HEK293 (cell line): ENCODE results near the gene MAP7D1.

Source experiments
- BCL11B ChIP-seq: fragments of 450-650 bp; formaldehyde crosslinking; IDR thresholded peaks from 2 replicates; pipeline ENCODE4 v1.5.1; 2016; ENCODE audit warnings: low read depth, missing biosample characterization, missing genetic modification characterization
- CTCF ChIP-seq: fragments of 450-650 bp; formaldehyde crosslinking; IDR thresholded peaks from 2 replicates; pipeline ENCODE4 v1.5.1; 2016; ENCODE audit warnings: missing biosample characterization, missing genetic modification characterization
- HIC1 ChIP-seq: fragments of 450-650 bp; formaldehyde crosslinking; IDR thresholded peaks from 2 replicates; pipeline ENCODE4 v1.5.1; 2016; ENCODE audit warnings: missing biosample characterization, missing genetic modification characterization
- KLF16 ChIP-seq: fragments of 450-650 bp; formaldehyde crosslinking; IDR thresholded peaks from 2 replicates; pipeline ENCODE4 v1.5.1; 2017; ENCODE audit warnings: missing biosample characterization, missing genetic modification characterization
- MEIS1 ChIP-seq: sonication (generic); formaldehyde crosslinking; IDR thresholded peaks from 2 replicates; pipeline ENCODE4 v1.8.1; 2022; ENCODE audit warnings: missing genetic modification reagents, mild to moderate bottlenecking, borderline replicate concordance
- PRDM2 ChIP-seq: fragments of 450-650 bp; formaldehyde crosslinking; IDR thresholded peaks from 2 replicates; pipeline ENCODE4 v1.5.1; 2016; ENCODE audit warnings: missing biosample characterization, missing genetic modification characterization, borderline replicate concordance
- SETDB1 ChIP-seq: IDR thresholded peaks from one replicate; pipeline ENCODE4 v1.6.1; 2017; ENCODE audit warnings: mild to moderate bottlenecking, low read length, moderate library complexity, mixed read lengths; ENCODE audit not compliant: insufficient read length
- TRIM28 ChIP-seq: IDR thresholded peaks from 2 replicates; pipeline ENCODE4 v1.6.1; 2011; ENCODE audit warnings: low read length, control low read depth, borderline replicate concordance
- ZFP37 ChIP-seq: fragments of 450-650 bp; formaldehyde crosslinking; IDR thresholded peaks from 2 replicates; pipeline ENCODE4 v1.5.1; 2016; ENCODE audit warnings: missing biosample characterization, missing genetic modification characterization
- ZFP69B ChIP-seq: fragments of 450-650 bp; formaldehyde crosslinking; IDR thresholded peaks from 2 replicates; pipeline ENCODE4 v1.5.1; 2016; ENCODE audit warnings: missing biosample characterization, missing genetic modification characterization
- ZNF184 ChIP-seq: fragments of 450-650 bp; IDR thresholded peaks from 2 replicates; pipeline ENCODE4 v1.5.1; 2018; ENCODE audit warnings: missing biosample characterization, mild to moderate bottlenecking, missing genetic modification characterization
- ZNF202 ChIP-seq: fragments of 450-650 bp; formaldehyde crosslinking; IDR thresholded peaks from 2 replicates; pipeline ENCODE4 v1.5.1; 2016; ENCODE audit warnings: missing biosample characterization, missing genetic modification characterization, borderline replicate concordance
- ZNF292 ChIP-seq: fragments of 450-650 bp; formaldehyde crosslinking; IDR thresholded peaks from 2 replicates; pipeline ENCODE4 v1.5.1; 2016; ENCODE audit warnings: low read depth, missing biosample characterization, missing genetic modification characterization, borderline replicate concordance
- ZNF311 ChIP-seq: fragments of 450-650 bp; formaldehyde crosslinking; IDR thresholded peaks from 2 replicates; pipeline ENCODE4 v1.5.1; 2017; ENCODE audit warnings: missing biosample characterization, missing genetic modification characterization, borderline replicate concordance
- ZNF404 ChIP-seq: fragments of 450-650 bp; formaldehyde crosslinking; IDR thresholded peaks from 2 replicates; pipeline ENCODE4 v1.5.1; 2017; ENCODE audit warnings: missing biosample characterization, missing genetic modification characterization
- ZNF513 ChIP-seq: fragments of 450-650 bp; IDR thresholded peaks from 2 replicates; pipeline ENCODE4 v1.5.1; 2018; ENCODE audit warnings: missing biosample characterization, missing genetic modification characterization
- ZNF514 ChIP-seq: fragments of 450-650 bp; formaldehyde crosslinking; IDR thresholded peaks from 2 replicates; pipeline ENCODE4 v1.5.1; 2016; ENCODE audit warnings: missing biosample characterization, missing genetic modification characterization
- ZNF521 ChIP-seq: fragments of 450-650 bp; formaldehyde crosslinking; IDR thresholded peaks from 2 replicates; pipeline ENCODE4 v1.5.1; 2017; ENCODE audit warnings: missing biosample characterization, mild to moderate bottlenecking, missing genetic modification characterization
- ZXDB ChIP-seq: fragments of 450-650 bp; formaldehyde crosslinking; IDR thresholded peaks from 2 replicates; pipeline ENCODE4 v1.5.1; 2016; ENCODE audit warnings: missing biosample characterization, missing genetic modification characterization

Gene MAP7D1

GRCh38 chr1:36223996-36224536, 68.1 kb downstream of the MAP7D1 start, which contains the start of gene THRAP3 (continued):
- TF ChIP-seq ZNF513 (tag by site-specific recombination) (no peak), KLF16 (tag by site-specific recombination) (peak; percentile 97), SETDB1 (no peak), TRIM28 (peak; percentile 42; the same call in 1 of the 2 replicates), CTCF (tag by site-specific recombination) (no peak), ZNF184 (tag by site-specific recombination) (no peak), ZNF202 (no peak), BCL11B (tag by site-specific recombination) (peak; percentile 80; the same call in 1 of the 2 replicates), PRDM2 (tag by site-specific recombination) (no peak), MEIS1 (no peak), ZNF404 (tag by site-specific recombination) (no peak), ZFP37 (no peak), ZXDB (tag by site-specific recombination) (peak; percentile 88; the same call in 1 of the 2 replicates), ZNF292 (no peak), HIC1 (tag by site-specific recombination) (peak; percentile 81), ZNF521 (tag by site-specific recombination) (no peak), ZFP69B (tag by site-specific recombination) (0 out of 2 replicates have a peak, but pooled peaks have one; percentile 15), ZNF311 (no peak), ZNF514 (no peak)
- TF ChIP-seq, all 188 proteins: peak for 50
